Activated T-helper 1 cell treated with anti-CD3 and anti-CD28 coated beads, Interleukin-2, amount 50 U/mL, for 16 hours (primary cell): Measurements from ENCODE around the gene PPP2R5E.
"Not testable (repeated sequence)": the region's sequence is repeated elsewhere in the genome, so short reads cannot be mapped to it uniquely, and the experiment has no call there.

Experiments used
- DNase-seq, 2 donors: peaks; one replicate each; pipeline ENCODE4 v3.0.0-alpha.2; 2020; ENCODE audit warnings: low read depth in 1 of 2, low spot score in 1 of 2

Gene PPP2R5E

GRCh38 chr14:63383776-63384367 lies 159.3 kb downstream of the PPP2R5E start:
- DNase-seq: no peak

GRCh38 chr14:63378444-63378843 lies 164.7 kb downstream of the PPP2R5E start:
- DNase-seq: no peak

- no peak for DNase-seq
Observed at GRCh38 chr14:63375769-63376168, 167.4 kb downstream of the PPP2R5E start.

- not testable (repeated sequence) for DNase-seq
Observed at GRCh38 chr14:63371613-63372012, 171.6 kb downstream of the PPP2R5E start.

GRCh38 chr14:63371033-63371432 lies 172.1 kb downstream of the PPP2R5E start:
- no peak for DNase-seq

GRCh38 chr14:63367742-63368364 lies 175.3 kb downstream of the PPP2R5E start:
- DNase-seq: no peak

- no peak for DNase-seq
Observed at GRCh38 chr14:63362389-63362819, 180.8 kb downstream of the PPP2R5E start.

GRCh38 chr14:63361790-63362189 lies 181.4 kb downstream of the PPP2R5E start:
- no peak for DNase-seq

- DNase-seq: no peak
Observed at GRCh38 chr14:63357841-63358240, 185.3 kb downstream of the PPP2R5E start.

GRCh38 chr14:63345826-63346225 lies 197.4 kb downstream of the PPP2R5E start:
- DNase-seq: no peak

- DNase-seq: no peak
Observed at GRCh38 chr14:63344336-63344735, 198.8 kb downstream of the PPP2R5E start.

- DNase-seq: no peak
Observed at GRCh38 chr14:63343878-63344277, 199.3 kb downstream of the PPP2R5E start.

GRCh38 chr14:63342371-63342770 lies 200.8 kb downstream of the PPP2R5E start:
- DNase-seq: no peak

GRCh38 chr14:63328787-63329737 lies 214.1 kb downstream of the PPP2R5E start:
- DNase-seq: no peak

- DNase-seq: no peak
Observed at GRCh38 chr14:63326840-63327239, 216.3 kb downstream of the PPP2R5E start.

- no peak for DNase-seq
Observed at GRCh38 chr14:63322897-63323573, 220.1 kb downstream of the PPP2R5E start.

- no peak for DNase-seq
Observed at GRCh38 chr14:63322472-63322871, 220.7 kb downstream of the PPP2R5E start.
